ENCODE measurements around the gene FIZ1.

Gene FIZ1

DNA sequence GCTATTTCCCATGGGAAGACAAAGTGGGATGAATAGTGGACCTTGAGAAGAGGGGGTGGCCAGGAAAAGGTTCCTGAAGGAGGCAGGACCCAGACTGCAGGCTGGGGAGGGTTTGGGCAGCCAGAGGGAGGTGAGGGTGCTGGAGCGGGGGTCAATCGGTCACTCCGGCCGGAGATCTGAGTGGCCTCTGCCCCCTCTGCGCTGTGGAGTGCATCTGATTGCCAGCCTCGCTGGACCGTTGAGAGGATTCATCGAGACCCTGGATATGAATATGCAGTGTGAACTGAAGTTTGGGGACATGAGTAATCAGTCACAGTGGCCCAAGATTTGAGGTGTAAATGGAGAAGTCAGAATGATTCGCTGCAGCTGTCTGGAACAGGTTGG is 36.0 kb upstream of the FIZ1 start:
- DNase-seq, result no peak

DNA sequence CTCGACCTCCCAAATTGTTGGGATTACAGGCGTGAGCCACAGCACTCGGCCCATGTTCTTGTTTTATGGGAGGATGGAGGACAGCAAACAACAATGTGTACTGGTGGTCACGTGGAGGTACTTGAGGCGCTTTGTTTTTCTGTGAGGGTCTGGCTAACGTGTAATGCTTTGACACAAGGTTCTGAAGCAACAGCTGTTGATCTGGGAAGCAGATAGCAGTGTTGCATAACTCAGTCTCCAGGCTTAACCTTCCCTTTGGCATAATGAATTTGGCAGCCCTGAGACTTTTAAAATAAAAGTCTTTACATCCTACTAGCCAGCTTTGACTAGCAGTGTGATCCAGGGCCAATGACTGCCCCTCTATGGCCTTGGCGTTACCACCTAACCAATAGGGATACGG is 34.5 kb upstream of the FIZ1 start:
- DNase-seq, result no peak

DNA sequence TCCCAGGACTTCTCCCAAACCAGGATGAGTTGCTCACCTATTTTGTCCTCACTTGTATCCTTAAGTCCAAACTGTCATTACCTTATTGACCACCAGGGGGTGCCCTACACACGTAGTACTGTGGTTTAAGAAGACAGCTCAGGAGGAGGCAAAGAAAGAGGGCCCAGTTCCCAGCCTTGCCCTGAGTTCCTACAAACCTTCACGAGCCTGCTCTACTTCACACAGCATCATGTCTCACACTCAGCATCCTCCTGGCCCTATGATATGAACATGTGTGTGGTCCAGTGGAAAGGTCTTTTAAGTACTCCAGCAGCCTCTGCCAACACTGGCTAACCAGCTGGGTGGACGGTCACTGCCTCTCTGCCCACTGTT is 33.1 kb upstream of the FIZ1 start:
- DNase-seq, result peak; percentile 76

DNA sequence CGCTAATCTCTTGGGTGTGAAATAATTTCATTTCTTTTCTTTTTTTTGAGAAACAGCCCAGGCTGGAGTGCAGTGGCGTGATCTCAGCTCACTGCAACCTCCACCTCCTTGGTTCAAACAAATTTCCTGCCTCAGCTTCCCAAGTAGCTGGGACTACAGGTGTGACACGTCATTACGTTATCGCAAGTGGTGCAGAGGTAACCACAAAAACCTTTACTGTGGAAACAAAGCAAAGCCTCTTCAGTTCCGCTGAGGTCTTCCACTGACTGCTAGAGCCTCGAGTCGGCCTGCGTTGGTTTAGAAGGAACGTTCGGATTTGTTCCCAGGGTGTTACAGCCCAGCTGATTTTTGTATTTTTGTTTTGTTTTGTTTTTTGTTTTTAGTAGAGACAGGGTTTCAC is 27.0 kb upstream of the FIZ1 start:
- no peak for DNase-seq

DNA sequence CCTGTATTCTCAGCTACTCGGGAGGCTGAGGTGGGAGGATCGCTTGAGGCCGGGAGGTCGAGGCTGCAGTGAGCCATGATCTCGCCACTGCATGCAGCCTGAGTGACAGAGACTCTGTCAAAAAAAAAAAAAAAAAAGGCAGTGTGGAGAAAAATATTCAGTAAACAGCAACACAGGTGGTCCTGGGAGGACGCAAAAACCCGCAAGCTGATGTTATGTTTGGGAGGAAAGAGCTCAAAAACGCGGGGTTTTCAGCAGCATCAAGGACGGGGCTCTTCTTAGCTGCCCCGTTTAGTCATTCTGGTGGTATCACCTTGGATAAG is 25.6 kb upstream of the FIZ1 start:
- no peak for DNase-seq

DNA sequence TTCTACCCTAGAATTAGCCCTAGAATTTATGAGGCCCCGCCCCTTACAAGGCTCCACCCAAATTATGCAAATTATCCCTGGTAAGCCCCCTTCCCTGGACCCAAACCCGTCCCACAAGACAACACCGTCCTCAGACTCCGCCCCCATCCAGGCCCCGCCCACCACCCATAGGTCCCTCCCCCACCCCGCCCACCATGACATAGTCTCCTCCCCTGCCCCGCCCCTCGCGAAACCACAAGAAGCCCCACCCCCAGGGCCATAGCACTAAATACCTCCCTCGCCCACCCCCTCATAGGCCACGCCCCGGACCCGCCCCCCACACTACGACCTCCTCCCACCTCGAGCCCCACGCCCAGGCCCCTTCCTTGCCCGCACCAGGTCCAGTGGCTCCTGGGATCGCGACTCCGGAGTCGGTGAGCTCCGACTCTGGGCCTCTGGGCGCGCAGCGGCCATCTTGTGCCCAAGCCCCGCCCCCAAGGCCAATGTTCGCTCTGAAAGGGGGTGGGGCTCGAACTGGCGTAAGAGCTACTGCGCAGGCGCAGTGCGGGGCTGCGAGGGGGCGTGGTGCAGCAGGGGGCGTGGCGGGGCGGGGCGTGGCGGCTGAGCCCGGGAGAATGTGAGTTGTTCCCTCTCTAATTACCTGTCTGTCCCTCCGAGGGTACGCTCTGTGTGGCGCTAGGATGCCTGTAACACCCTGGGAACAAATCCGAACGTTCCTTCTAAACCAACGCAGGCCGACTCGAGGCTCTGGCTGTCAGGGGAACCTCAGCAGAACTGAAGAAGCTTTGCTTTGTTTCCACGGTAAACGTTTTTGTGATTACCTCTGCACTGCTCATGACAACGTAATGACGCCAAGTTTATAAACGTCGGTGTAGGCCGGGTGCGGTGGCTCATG is 25.0 kb upstream of the FIZ1 start, which contains the start of gene ZNF784:
TSS of gene ZNF784 (minus strand) at position 458 of the 895 bp plus-strand sequence. CDS start at position 453, 5 bp downstream.
- DNase-seq, result peak; percentile 85

DNA sequence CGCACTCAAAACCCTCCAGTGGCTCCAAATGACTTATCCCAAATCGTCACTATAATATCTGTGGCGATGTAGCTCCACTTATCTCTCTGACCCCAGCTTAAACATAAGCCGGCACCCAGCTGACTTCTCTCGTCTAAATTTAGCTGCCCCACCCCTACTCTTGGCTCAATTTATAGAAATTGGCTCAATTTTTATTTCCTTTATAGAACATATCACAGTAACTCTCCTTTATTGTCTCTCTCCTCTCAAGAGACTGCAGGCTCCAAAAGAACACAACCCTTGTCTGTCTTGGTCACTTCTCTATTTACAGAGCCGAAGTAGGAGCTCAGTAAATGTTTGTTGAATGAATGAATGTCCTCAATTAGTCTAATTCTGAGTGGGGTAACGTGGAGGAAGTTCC is 24.2 kb upstream of the FIZ1 start:
- no peak for DNase-seq

DNA sequence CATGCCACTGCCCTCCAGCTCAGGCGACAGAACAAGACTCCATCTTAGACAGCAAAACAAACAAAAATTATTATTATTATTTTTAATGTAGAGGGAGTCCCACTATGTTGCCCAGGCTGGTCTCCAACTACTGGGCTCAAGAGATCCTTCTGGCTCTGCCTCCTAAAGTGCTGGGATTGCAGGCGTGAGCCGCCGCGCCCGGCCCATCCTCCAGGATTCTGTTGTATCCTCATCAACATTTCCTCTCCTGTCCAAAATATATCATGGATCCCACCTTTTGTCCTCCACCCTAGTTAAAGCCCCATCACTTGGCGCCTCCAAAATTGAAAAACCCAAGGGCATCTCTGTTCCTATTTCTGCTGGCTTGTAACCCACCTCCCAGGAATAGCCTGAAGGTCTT is 23.8 kb upstream of the FIZ1 start:
- DNase-seq, result no peak

DNA sequence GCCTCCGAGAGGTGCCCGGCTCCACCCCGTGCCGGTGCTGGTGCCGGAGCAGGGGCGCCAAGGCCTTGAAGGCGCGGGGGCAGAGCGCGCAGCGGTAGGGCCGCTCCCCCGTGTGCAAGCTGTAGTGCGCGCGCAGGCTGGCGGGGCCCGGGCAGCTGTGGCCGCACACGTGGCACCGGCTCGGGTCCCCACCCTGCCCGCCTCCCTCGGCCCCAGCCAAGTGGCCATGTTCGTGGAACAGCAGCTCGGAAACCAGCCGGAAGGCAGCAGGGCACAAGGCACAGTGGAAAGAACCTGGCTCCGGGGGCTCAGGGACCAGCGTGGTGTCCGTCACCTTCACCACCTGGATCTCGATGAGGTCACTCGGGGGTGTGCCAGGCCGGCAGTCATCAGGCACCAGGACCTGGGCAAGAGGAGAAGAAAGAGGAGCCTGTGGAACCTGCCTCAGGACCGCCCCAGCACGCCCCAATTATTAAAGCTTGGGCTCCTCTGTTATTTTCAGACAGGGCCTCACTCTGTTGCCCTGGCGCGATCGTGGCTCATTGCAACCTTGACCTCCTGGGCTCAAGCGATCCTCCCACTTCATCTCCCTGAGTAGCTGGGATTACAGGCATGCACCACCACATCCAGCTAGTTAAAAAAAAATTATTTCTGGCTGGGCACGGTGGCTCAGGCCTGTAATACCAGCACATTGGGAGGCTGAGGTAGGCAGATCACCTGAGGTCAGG is 23.1 kb upstream of the FIZ1 start:
- DNase-seq, result no peak

DNA sequence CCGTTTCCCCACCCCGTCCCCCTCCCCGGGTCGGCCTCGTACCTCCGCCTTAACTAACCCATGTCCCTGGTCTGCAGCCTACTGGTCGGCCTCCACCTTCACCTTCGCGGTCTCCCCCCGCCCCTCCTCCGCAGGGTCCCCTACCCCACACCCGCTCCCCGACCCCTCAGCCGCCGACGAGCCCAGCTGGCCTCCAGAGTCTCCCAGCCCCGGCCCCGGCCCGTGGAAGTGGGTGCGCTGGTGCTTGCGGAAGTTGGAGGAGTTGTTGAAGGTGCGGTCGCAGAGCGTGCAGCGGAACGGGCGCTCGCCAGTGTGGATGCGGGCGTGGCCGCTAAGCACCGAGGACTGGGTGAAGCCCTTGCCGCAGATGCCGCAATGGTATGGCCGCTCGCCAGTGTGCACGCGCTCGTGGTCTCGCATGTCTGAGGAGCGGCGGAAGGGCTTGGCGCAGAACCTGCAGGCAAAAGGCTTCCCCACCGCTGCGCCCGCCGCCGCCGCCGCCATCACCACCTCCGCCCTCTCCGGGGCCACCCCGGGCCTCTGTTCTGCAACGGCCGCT is 22.4 kb upstream of the FIZ1 start:
- DNase-seq, result no peak

DNA sequence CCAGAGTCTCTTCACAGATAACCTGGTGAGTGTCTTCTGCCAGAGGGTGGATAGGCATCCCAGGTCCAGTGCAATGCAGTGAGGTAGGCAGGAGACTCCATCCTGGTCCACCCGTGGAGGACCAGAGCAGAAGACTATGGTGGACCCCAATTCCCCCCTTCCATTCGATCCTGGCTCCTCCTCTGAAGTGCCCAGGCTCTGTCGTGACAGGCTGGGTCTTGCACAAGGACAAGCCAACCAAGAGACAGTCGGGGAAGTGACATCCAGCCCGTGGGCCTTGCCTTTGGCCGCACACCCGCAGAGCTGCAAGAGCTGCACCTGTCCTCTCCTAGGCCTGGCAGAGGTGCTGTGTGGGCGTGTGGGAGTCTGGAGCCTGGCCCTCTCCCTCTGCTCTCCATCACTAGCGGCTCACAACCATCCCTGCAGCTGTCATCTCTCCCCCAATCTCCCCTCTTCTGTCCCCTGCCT is 21.9 kb upstream of the FIZ1 start:
- no peak for DNase-seq

DNA sequence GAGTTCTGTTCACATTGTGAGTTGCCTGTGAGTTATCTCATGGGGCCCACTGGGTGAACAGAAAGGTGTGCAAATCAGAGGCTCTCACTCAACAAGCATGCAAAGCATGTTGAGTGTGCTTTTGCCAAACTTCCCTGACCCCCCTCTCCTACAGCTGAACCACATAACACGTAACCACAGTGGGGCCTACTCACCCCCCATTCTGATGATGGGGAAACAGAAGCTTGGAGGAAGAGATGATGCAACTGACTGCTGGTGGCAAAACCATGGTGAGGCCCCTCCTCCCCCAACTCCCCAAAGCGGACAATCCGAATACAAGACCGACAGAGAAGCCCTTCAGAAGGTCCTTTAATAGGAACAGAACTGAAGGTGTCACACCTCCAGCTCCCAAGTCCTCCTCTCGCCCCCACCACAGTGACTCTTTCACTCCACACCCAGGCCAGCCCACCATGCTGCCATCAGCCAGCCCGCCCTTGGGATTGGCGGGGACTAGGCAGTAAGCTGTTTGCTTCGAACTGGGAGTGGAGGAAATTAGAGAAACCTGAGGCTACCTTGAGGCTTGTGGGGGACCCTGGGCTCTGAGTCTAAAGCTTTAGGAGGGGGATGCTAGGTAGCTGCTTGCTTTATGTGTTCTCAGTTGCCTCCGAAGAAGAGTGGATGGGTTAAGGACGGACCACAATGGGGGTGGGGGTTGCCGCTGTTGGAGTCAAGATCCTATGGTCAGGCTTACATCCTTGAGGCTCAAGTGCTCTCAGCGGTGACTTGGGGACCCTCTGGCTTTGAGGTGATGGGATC is 21.3 kb upstream of the FIZ1 start:
- DNase-seq, result no peak

DNA sequence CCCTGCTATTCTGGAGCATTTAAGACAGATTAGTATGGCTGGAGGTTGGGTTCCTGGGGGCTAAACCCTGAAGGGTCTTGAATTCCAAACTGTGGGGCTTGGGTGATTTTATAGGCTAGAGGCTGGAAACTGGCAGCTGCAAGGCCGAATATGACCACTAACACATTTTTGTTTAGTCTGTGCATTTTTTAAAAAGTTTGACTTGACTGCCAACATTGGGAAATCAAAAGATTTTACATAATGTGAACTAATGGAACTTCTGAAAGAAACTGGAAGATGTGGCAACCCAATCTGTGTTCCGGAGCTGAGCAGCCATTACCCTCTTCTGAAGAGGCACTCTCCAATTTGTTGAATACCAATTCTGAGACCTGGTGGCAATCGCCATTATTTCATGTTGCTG is 20.0 kb upstream of the FIZ1 start:
- no peak for DNase-seq

DNA sequence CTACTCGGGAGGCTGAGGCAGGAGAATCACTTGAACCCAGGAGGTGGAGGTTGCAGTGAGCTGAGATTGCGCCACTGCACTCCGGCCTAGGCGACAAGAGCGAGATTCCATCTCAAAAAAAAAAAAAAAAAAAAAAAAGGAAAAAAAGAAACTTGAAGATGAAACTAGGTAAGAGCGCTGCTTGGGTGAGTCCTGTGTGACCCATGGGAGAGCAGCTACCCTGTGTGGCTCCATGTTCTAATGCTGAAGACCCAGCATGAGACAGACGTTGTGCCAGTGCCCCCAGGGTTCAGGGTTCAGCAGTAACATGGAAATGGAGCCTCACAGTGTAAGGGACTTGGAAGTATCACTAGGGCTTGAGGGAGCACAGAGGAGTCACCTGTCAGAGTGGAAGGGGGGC is 19.1 kb upstream of the FIZ1 start:
- no peak for DNase-seq

DNA sequence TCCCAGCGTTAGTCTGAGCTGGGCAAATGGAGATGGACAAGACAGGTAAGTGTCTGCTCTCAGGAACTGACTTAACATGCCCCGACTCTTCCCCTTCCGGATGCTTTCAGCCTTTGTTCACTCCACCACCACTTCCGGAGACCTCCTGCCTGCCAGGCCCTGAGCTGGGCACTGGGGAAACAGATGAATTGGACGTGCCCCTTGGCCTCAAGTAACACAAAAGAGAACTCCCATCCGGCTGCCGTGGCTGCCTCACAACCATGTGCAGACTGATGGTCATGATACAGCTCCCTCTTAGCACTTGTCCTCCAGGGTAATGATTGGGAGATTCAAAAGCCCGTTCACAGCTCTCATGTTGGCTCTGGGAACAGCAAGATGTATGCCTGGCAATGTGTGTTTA is 18.1 kb upstream of the FIZ1 start:
- no peak for DNase-seq

DNA sequence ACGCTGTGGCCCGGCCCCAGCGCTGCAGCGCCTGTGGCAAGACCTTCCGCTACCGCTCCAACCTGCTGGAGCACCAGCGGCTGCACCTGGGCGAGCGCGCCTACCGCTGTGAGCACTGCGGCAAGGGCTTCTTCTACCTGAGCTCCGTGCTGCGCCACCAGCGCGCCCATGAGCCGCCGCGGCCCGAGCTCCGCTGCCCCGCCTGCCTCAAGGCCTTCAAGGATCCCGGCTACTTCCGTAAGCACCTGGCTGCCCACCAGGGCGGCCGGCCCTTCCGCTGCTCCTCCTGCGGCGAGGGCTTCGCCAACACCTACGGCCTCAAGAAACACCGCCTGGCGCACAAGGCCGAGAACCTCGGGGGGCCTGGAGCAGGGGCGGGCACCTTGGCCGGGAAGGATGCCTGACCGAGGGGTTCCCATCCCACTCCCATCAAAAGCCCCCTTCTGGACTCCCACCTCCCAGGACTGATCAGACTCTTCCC is 17.1 kb upstream of the FIZ1 start:
- no peak for DNase-seq

DNA sequence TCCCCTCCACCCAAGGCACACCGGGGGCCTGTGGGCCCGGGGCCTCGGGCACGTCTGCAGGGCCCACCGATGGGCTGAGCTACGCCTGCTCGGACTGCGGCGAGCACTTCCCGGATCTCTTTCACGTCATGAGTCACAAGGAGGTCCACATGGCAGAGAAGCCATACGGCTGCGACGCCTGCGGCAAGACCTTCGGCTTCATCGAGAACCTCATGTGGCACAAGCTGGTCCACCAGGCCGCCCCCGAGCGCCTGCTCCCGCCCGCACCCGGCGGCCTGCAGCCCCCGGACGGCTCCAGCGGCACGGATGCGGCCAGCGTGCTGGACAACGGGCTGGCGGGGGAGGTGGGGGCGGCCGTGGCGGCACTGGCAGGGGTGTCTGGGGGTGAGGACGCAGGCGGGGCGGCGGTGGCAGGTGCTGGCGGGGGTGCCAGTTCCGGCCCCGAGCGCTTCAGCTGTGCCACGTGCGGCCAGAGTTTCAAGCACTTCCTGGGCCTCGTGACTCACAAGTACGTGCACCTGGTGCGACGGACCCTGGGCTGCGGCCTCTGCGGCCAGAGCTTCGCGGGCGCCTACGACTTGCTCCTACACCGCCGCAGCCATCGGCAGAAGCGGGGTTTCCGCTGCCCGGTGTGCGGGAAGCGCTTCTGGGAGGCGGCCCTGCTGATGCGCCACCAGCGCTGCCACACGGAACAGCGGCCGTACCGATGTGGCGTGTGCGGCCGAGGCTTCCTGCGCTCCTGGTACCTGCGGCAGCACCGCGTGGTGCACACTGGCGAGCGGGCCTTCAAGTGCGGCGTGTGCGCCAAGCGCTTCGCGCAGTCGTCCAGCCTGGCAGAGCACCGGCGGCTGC is 16.5 kb upstream of the FIZ1 start:
- DNase-seq, result no peak

DNA sequence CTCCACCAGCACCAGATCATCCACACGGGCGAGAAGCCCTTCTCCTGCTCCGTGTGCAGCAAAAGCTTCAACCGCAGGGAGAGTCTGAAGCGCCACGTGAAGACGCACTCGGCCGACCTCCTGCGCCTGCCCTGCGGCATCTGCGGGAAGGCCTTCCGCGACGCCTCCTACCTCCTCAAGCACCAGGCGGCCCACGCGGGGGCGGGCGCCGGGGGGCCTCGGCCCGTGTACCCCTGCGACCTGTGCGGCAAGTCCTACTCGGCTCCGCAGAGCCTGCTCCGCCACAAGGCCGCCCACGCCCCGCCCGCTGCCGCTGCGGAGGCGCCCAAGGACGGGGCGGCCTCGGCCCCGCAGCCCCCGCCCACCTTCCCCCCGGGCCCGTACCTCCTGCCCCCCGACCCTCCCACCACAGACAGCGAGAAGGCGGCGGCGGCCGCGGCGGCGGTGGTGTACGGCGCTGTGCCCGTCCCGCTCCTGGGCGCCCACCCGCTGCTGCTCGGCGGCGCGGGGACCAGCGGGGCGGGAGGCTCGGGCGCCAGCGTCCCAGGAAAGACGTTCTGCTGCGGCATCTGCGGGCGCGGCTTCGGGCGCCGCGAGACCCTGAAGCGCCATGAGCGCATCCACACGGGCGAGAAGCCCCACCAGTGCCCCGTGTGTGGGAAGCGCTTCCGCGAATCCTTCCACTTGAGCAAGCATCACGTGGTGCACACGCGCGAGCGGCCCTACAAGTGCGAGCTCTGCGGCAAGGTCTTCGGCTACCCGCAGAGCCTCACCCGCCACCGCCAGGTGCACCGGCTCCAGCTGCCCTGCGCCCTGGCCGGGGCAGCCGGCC is 15.6 kb upstream of the FIZ1 start:
- no peak for DNase-seq

DNA sequence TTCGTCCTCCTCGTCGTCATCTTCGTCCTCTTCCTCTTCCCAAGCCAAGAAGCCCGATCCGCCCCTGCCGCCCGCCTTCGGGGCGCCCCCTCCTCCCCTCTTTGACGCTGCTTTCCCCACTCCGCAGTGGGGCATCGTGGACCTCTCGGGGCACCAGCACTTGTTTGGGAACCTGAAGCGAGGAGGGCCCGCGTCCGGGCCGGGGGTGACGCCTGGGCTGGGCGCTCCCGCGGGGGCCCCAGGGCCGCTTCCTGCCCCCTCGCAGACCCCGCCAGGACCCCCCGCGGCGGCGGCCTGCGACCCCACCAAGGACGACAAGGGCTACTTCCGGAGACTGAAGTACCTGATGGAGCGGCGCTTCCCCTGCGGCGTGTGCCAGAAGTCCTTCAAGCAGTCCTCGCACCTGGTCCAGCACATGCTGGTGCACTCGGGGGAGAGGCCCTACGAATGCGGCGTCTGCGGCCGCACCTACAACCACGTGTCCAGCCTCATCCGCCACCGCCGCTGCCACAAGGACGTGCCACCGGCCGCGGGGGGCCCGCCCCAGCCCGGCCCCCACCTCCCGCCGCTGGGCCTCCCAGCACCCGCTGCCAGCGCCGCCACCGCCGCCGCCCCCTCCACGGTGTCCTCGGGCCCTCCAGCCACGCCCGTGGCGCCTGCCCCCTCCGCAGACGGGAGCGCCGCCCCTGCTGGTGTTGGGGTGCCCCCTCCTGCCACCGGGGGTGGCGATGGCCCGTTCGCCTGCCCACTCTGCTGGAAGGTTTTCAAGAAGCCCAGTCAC is 14.8 kb upstream of the FIZ1 start:
- no peak for DNase-seq

DNA sequence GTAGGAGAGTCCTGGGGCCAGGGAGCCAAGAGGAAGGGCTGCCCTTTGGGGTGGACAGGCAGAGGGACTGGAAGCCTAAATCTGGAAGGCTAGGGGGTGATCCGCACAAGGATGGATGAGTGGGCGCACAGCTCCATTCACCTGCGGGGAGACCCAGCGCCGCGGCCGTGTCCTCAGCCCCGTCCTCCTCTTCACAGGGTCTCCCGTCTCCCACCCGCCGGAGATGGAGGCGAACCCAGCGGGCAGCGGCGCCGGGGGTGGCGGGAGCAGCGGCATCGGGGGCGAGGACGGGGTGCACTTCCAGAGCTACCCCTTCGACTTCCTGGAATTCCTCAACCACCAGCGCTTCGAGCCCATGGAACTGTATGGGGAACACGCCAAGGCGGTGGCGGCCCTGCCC is 14.1 kb upstream of the FIZ1 start:
- DNase-seq, result no peak

Data from DMS79 (cell line).